ENCODE results near the gene HTT. TPM values are rescaled to one million over a fixed set of nuclear protein-coding genes. Genes with fewer than 3 reads are reported as not detected.

The HTT gene
- polyA plus RNA-seq, 1 donor from 2014 or later = 11.5 TPM

GRCh38 chr4:3250956-3251690 is 176.6 kb downstream of the HTT start:
- TF ChIP-seq TAF1 (IDR thresholded peaks at IDR 0.05; ENCODE audit: low read depth) (no peak), POLR2AphosphoS5 (IDR thresholded peaks at IDR 0.05) (no peak), EP300 (conservative IDR thresholded peaks at IDR 0.05; ENCODE audit: poor library complexity, severe bottlenecking) (no peak), MXI1 (conservative IDR thresholded peaks at IDR 0.05; ENCODE audit: poor library complexity, severe bottlenecking) (no peak), CTCF (IDR thresholded peaks at IDR 0.05; ENCODE audit: poor library complexity, severe bottlenecking) (no peak), EZH2 (IDR thresholded peaks at IDR 0.05; ENCODE audit: borderline replicate concordance, insufficient read depth, low read length, poor library complexity, severe bottlenecking) (no peak), REST (IDR thresholded peaks at IDR 0.05; ENCODE audit: borderline replicate concordance) (no peak), SMC3 (conservative IDR thresholded peaks at IDR 0.05; ENCODE audit: poor library complexity) (no peak), RAD21 (conservative IDR thresholded peaks at IDR 0.05) (no peak)
- H3K27ac ChIP-seq (ENCODE audit: low read length) = no peak overlapping the region
- no peak overlapping the region for H2AFZ ChIP-seq (ENCODE audit: low read depth, low read length)
- no peaks in the 10 kb centered on the region for H4K20me1 ChIP-seq (ENCODE audit: insufficient read depth)
- no peaks in the 10 kb centered on the region for H3K27me3 ChIP-seq (ENCODE audit: insufficient read depth, low read depth, low read length)
- H3K9me3 ChIP-seq (ENCODE audit: low read length) = no peaks in the 10 kb centered on the region
- H3K9me2 ChIP-seq (ENCODE audit: insufficient read depth, low read length) = no peaks in the 10 kb centered on the region
- H3K9ac ChIP-seq (ENCODE audit: low read length) = peak overlapping the region; percentile 73
- no peaks in the 10 kb centered on the region for H3K79me2 ChIP-seq (replicated peaks; ENCODE audit: insufficient read depth, low read length)
- H3K36me3 ChIP-seq (ENCODE audit: insufficient read depth, low read length) = no peaks in the 10 kb centered on the region
- peak overlapping the region; percentile 53 for H3K4me3 ChIP-seq (ENCODE audit: low read length)
- no peak overlapping the region for H3K4me2 ChIP-seq (ENCODE audit: low read length)
- H3F3A ChIP-seq (ENCODE audit: insufficient read depth, low read length, poor library complexity, severe bottlenecking) = peaks cover 5% of the 10 kb centered on the region

- H3K9me3 ChIP-seq (ENCODE audit: low read length) = no peaks in the 10 kb centered on the region
- no peak overlapping the region for H3K27ac ChIP-seq (ENCODE audit: low read length)
- H3K4me3 ChIP-seq (ENCODE audit: low read length) = no peak overlapping the region
- H3K27me3 ChIP-seq (ENCODE audit: insufficient read depth, low read depth, low read length) = no peaks in the 10 kb centered on the region
- no peak overlapping the region for H3K9ac ChIP-seq (ENCODE audit: low read length)
- no peak overlapping the region for H3K4me2 ChIP-seq (ENCODE audit: low read length)
- H3F3A ChIP-seq (ENCODE audit: insufficient read depth, low read length, poor library complexity, severe bottlenecking) = peaks cover 5% of the 10 kb centered on the region
- no peaks in the 10 kb centered on the region for H3K79me2 ChIP-seq (replicated peaks; ENCODE audit: insufficient read depth, low read length)
- H2AFZ ChIP-seq (ENCODE audit: low read depth, low read length) = no peak overlapping the region
- no peaks in the 10 kb centered on the region for H3K36me3 ChIP-seq (ENCODE audit: insufficient read depth, low read length)
- TF ChIP-seq SMC3 (conservative IDR thresholded peaks at IDR 0.05; ENCODE audit: poor library complexity) (no peak), EZH2 (IDR thresholded peaks at IDR 0.05; ENCODE audit: borderline replicate concordance, insufficient read depth, low read length, poor library complexity, severe bottlenecking) (no peak), POLR2AphosphoS5 (IDR thresholded peaks at IDR 0.05) (no peak), RAD21 (conservative IDR thresholded peaks at IDR 0.05) (no peak), CTCF (IDR thresholded peaks at IDR 0.05; ENCODE audit: poor library complexity, severe bottlenecking) (no peak), EP300 (conservative IDR thresholded peaks at IDR 0.05; ENCODE audit: poor library complexity, severe bottlenecking) (no peak), TAF1 (IDR thresholded peaks at IDR 0.05; ENCODE audit: low read depth) (no peak), MXI1 (conservative IDR thresholded peaks at IDR 0.05; ENCODE audit: poor library complexity, severe bottlenecking) (no peak), REST (IDR thresholded peaks at IDR 0.05; ENCODE audit: borderline replicate concordance) (no peak)
- no peaks in the 10 kb centered on the region for H4K20me1 ChIP-seq (ENCODE audit: insufficient read depth)
- H3K9me2 ChIP-seq (ENCODE audit: insufficient read depth, low read length) = no peaks in the 10 kb centered on the region
Measured at GRCh38 chr4:3251691-3252479, 177.4 kb downstream of the HTT start.
